ENCODE measurements around the gene SPEF1. TPM values are rescaled to one million over a fixed set of nuclear protein-coding genes. Genes with fewer than 3 reads are reported as not detected.
A peak's percentile ranks its signal among the peaks of the same experiment; 100 is the strongest.

SPEF1 gene
- total RNA-seq, 2 experiments from 2014 or later: 0.14 TPM; not detected in 1

DNA sequence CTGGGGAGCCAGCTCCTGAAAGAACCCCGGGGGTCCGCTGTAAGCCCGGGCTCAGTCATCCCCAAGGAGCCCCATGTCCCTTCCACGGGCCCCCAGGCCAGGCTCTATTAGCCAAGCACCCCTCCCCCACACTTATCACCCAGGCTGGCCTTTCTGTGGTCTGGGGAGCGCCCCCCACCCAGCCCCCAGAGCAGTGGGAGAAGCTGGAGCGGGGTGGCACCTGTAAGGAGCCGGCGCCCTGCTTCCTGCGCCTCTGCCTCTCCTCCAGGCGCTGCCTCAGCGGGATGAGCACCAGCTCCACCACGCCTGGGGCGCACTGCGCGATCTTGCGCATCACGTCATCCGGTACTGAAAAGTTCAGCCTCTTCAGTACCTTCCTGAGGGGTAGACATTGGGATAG is 2.3 kb downstream of the SPEF1 start:
- ATAC-seq (no peak), DNase-seq (no peak)
- intact Hi-C loops (cut with DNase I, micrococcal nuclease): no loop called here
- POLR2A ChIA-PET: interaction anchor here (3.4 kb wide), 1 partner anchor 11 kb away, joined by 15 read pairs; the partner anchor contains the start of gene ADISSP
- CTCF ChIA-PET: interaction anchor here (0.8 to 6.5 kb wide), 7 partner anchors 8 to 193 kb away, joined by 3 to 47 read pairs (median 4); partner anchors contain the start of genes ADISSP and AP5S1
- Mint-ChIP-seq H3K9me3 (ENCODE audit: low read depth) (no peaks in the 10 kb centered on the region), H3K27ac (no peak overlapping the region), H3K27me3 (peaks cover 15% of the 10 kb centered on the region), H3K36me3 (ENCODE audit: low read depth) (peaks cover 5% of the 10 kb centered on the region), H3K4me3 (no peak overlapping the region), H3K4me1 (peaks cover 36% of the 10 kb centered on the region)

DNA sequence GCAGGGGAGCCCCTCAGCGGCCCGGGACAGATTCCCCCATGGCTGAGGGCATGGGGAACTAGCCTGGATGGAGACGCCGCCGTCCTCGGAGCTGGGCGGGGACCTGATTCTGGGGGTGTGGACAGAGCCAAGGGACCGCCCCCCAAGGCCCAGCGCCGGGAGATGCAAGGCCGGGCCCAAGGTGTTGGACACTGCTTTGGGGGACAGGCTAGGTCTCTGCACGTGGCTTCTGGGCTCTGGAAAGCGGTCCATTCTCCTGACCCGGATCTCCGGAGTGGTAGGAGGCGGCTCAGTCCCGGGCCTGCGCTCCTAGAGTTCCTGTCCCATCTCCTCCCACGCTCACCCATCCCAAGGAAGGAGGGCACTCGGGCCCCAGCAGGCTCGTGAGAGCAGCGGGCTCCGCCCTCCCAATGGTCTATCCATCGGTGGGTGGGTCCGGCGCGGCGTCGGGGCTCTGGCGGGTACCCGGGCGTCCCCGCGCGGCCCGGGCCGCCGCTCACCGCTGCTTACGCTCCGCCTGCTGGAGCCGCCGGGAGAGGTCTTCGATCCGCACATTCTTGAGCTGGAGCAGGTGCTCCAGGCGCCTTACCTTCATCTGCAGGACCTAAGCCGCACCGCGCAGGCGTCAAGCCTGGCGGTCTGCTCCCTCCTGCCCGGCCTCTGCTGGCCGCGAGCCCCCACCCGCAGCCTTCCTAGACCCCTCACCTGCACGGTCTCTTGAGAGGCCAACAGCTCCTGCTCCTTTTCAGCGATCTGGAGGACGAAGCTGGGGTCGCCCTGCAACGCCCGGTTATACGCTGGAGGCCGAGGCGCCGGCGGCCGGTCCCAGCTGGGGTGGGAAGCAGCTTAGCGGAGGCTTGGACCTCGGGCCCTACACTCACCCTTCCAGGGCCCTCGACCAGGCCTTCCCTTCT is 3.3 kb downstream of the SPEF1 start:
- peak overlapping the region; percentile 66 for H3K4me3 Mint-ChIP-seq
- POLR2A ChIA-PET: interaction anchor here (3.4 kb wide), 1 partner anchor 10 kb away, joined by 15 read pairs; the partner anchor contains the start of gene ADISSP
- H3K27me3 Mint-ChIP-seq: peaks cover 15% of the 10 kb centered on the region
- no peaks in the 10 kb centered on the region for H3K9me3 Mint-ChIP-seq (ENCODE audit: low read depth)
- DNase-seq: peak; percentile 66
- intact Hi-C loops (cut with DNase I, micrococcal nuclease): no loop called here
- CTCF ChIA-PET: interaction anchor here (0.7 to 6.5 kb wide), 10 partner anchors 9 to 194 kb away, joined by 3 to 47 read pairs (median 4); partner anchors contain the start of genes ADISSP and AP5S1
- peaks cover 32% of the 10 kb centered on the region for H3K4me1 Mint-ChIP-seq
- H3K27ac Mint-ChIP-seq: no peak overlapping the region
- ATAC-seq: peak; percentile 76
- H3K36me3 Mint-ChIP-seq (ENCODE audit: low read depth): no peaks in the 10 kb centered on the region

DNA sequence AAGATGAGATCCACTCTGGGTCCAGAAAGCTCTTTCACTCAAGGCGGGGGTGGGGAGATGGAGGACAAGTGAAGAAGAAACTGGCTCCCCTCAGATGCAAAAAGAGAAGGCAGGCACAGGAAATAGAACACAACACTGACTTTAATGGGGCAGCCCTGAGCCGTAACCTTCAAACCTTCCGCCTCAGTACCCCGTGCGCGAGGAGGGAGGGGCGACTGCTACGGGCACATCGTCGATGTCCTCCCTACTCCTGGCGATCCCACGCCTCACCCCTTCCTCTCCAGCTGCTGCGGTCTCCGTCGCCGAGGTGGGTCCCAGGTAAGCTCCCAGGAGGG is 3.9 kb downstream of the SPEF1 start:
- ATAC-seq (peak; percentile 42), DNase-seq (no peak)
- peaks cover 28% of the 10 kb centered on the region for H3K4me1 Mint-ChIP-seq
- no peaks in the 10 kb centered on the region for H3K9me3 Mint-ChIP-seq (ENCODE audit: low read depth)
- intact Hi-C loops (cut with DNase I, micrococcal nuclease): no loop called here
- ChIA-PET POLR2A (interaction anchor here (1.0 to 3.4 kb wide), 2 partner anchors 9 to 35 kb away, joined by 5 to 15 read pairs; partner anchors contain the start of gene ADISSP), CTCF (interaction anchor here (0.6 to 6.5 kb wide), 6 partner anchors 10 to 98 kb away, joined by 3 to 47 read pairs (median 3); partner anchors contain the start of genes ADISSP and AP5S1)
- H3K36me3 Mint-ChIP-seq (ENCODE audit: low read depth): no peaks in the 10 kb centered on the region
- peaks cover 15% of the 10 kb centered on the region for H3K27me3 Mint-ChIP-seq
- H3K27ac Mint-ChIP-seq: no peak overlapping the region
- H3K4me3 Mint-ChIP-seq: peak overlapping the region; percentile 66

DNA sequence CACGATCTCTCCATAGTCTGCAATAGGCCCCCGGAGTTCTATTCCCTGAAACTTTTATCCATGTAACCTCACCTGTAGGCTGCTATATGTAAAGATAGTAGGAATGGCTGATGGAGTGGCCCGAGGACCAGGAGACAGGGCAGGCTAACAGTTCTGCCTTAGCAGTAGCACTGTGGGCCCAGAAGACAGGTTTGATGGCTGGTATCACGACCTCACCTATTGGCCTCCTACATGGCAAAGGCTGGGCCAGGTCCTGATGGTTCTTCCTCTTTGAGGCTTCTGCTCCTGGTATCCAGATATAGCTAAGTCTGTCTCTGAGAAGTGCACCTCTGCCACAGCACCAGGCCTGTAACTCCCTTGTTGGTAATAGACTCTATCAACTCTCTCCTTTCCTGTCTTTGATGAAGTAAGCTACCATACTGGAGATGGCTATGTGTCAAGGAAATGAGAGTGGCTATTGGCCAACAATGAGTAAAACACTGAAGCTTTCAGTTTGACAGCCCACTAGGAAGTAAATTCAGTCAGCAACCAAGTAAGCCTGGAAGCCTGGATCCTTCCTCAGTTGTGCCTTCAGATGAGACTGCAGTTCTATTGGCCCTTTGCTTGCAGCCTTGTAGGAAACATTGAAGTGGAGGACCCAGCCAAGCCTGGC is 5.7 kb downstream of the SPEF1 start:
- intact Hi-C loops (cut with DNase I, micrococcal nuclease): no loop called here
- peaks cover 13% of the 10 kb centered on the region for H3K4me1 Mint-ChIP-seq

DNA sequence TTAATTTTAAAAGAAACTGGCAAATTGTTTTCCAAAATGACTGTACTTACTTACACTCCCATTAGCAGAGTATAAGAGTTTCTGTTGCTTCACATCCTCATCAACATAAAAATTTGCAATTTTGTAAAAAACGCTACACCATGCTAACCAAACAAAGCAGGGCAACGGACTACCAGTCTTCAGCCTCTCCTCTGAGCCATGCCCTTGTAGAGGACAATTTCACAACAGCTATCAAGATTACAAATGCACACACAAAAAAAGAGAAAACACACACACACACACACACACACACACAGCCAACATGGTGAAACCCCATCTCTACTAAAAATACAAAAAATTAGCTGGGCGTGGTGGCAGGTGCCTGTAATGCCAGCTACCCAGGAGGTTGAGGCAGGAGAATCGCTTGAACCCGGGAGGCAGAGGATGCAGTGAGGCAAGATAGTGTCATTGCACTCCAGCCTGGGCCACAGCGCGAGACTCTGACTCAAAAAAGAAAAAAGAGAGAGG is 9.6 kb downstream of the SPEF1 start:
- no peak for DNase-seq
- CTCF ChIA-PET: interaction anchor here (0.7 to 1.5 kb wide), 4 partner anchors 14 to 48 kb away, joined by 3 to 4 read pairs (median 3); partner anchors contain the start of genes AP5S1 and CDC25B
- no peaks in the 10 kb centered on the region for H3K27me3 Mint-ChIP-seq
- POLR2A ChIA-PET: interaction anchor here (0.6 kb wide), 1 partner anchor 10 kb away, joined by 3 read pairs; the partner anchor contains the start of gene SPEF1
- H3K27ac Mint-ChIP-seq: no peak overlapping the region
- intact Hi-C loops (cut with DNase I, micrococcal nuclease): no loop called here
- no peak overlapping the region for H3K4me3 Mint-ChIP-seq
- no peaks in the 10 kb centered on the region for H3K36me3 Mint-ChIP-seq (ENCODE audit: low read depth)
- H3K9me3 Mint-ChIP-seq (ENCODE audit: low read depth): no peaks in the 10 kb centered on the region
- peaks cover 14% of the 10 kb centered on the region for H3K4me1 Mint-ChIP-seq
- ATAC-seq: no peak

More for the DNA sequence above, 5.7 kb downstream of the SPEF1 start:
- ChIA-PET CTCF (interaction anchor here (0.9 to 6.5 kb wide), 3 partner anchors 8 to 99 kb away, joined by 4 to 47 read pairs (median 5); partner anchors contain the start of genes ADISSP and CENPB), POLR2A (interaction anchor here (1.0 kb wide), 1 partner anchor 8 kb away, joined by 3 read pairs; the partner anchor contains the start of gene ADISSP)
- H3K4me3 Mint-ChIP-seq: no peak overlapping the region
- no peak for ATAC-seq
- no peaks in the 10 kb centered on the region for H3K9me3 Mint-ChIP-seq (ENCODE audit: low read depth)
- H3K27me3 Mint-ChIP-seq: peaks cover 15% of the 10 kb centered on the region
- H3K27ac Mint-ChIP-seq: no peak overlapping the region
- no peak for DNase-seq
- H3K36me3 Mint-ChIP-seq (ENCODE audit: low read depth): no peaks in the 10 kb centered on the region

DNA sequence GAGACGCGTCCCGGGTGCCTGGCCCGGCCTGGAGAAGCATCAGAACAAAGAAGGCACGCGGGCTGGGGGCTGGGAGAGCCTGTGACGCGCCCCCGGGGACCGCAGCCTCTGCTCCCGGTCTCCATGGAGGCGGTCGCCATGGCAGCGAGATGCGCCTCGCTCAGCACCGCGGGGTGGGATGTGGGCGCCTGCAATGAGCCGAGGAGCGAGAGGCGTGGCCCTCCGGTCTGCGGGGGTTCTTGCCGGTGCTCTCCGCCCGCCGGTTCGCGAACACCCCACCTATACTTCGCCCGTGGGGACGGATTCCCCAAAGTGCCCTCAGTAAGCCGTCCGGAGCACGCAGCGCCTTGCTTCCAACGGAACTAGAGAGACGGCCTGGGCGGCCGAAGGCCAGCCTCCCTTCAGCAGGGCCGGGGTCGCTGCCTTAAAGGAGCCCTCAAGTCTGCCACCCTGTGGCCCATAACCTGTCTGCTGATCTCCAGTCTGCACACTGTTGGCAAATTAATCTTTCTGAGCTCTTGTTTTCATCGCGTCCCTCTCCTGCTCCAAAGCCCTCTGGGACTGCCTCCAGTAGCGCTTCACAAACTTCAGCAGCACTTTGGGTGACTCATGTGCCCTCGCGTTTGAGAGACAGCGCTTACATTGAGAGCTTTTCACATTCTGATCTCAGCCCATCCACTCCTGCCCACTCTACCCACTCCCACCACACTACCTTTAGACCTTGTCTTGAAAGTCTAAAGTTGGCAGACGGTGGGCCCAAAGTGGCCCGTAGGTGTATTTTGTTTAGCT is 12.7 kb downstream of the SPEF1 start:
- Mint-ChIP-seq H3K36me3 (ENCODE audit: low read depth) (no peaks in the 10 kb centered on the region), H3K4me3 (peak overlapping the region; percentile 81), H3K27me3 (no peaks in the 10 kb centered on the region), H3K4me1 (peaks cover 25% of the 10 kb centered on the region), H3K9me3 (ENCODE audit: low read depth) (no peaks in the 10 kb centered on the region), H3K27ac (peak overlapping the region; percentile 70)
- ChIA-PET CTCF (interaction anchor here (0.5 to 4.6 kb wide), 13 partner anchors 11 to 317 kb away, joined by 3 to 47 read pairs (median 4); partner anchors contain the start of genes AP5S1, CENPB and SPEF1), POLR2A (interaction anchor here (0.6 to 2.5 kb wide), 7 partner anchors 7 to 1381 kb away, joined by 3 to 15 read pairs (median 5); partner anchors contain the start of gene AP5S1)
- intact Hi-C loops (cut with DNase I, micrococcal nuclease): loop anchor here (1.0 to 5.0 kb wide), 10 partner anchors 13 to 896 kb away; partner anchors contain the start of genes ATRN (in 1 of the 2), CDC25B (in 1 of the 2), FASTKD5 (in 1 of the 2) and MAVS (in 1 of the 2)
- peak; percentile 50 for ATAC-seq
- peak; percentile 89 for DNase-seq

DNA sequence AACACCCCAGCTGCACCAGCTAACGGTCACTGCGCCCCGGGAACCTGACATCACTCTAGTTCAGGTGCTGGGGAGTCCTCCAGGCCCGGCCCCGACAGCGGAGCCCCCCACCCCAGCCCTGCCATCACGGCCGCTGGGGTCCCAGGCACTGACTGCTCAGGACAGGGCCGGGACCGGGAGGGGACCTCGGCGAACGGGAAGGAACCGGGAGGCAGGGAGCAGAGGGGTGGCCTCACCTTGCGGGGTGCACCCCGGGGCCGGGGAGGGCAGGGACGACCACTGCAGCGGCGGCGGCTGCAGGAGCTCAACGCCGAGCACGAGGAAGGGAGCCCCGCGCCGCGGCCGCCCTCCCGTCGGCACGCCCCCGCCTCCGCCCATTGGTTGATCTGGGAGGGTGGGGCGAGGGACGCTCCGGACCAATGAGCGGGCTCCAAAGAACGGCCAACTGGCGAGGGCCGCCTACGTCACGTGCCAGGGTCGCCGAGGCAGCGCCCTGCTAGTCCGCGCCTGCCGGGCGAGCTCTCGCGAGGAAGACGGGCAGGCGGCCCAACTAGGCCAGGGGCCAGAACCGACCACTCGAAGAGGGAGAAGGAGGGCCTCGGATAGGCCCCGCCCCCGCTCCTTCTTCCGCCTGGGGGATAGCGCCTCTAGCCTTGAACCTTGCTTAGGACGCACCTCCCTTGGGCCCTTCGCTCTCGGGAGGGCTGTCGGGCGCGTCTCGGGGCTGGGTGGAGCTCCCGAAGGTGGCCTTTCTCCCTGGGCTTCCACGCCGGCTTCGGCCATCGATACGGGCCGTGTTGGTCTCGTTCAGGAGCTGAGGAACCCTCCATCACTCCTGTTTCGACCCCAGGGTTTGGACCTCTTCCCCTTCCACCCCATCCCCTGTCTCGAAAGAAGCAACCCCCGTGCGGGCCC is 13.6 kb downstream of the SPEF1 start, which contains the start of gene ADISSP:
Gene ADISSP, minus strand, starts transcription at position 327 of the 915 bp plus-strand sequence. CDS start 7,653 bp downstream, outside the sequence.
- Mint-ChIP-seq H3K27me3 (no peaks in the 10 kb centered on the region), H3K4me1 (peaks cover 25% of the 10 kb centered on the region), H3K27ac (peak within 1 kb of the TSS; percentile 70), H3K4me3 (peak within 1 kb of the TSS; percentile 81), H3K9me3 (ENCODE audit: low read depth) (no peaks in the 10 kb centered on the region), H3K36me3 (ENCODE audit: low read depth) (no peaks in the 10 kb centered on the region)
- ChIA-PET CTCF (interaction anchor here (0.6 to 4.6 kb wide), 16 partner anchors 11 to 315 kb away, joined by 3 to 47 read pairs (median 3); partner anchors contain the start of genes AP5S1, CENPB and SPEF1), POLR2A (interaction anchor here (0.6 to 2.5 kb wide), 12 partner anchors 8 to 1381 kb away, joined by 3 to 15 read pairs (median 4); partner anchors contain the start of genes AP5S1 and CENPB)
- intact Hi-C loops (cut with DNase I, micrococcal nuclease): loop anchor here (1.0 to 5.0 kb wide), 19 partner anchors 14 to 895 kb away; partner anchors contain the start of genes AP5S1 (in 2 of the 2), ATRN (in 1 of the 2), CDC25B (in 1 of the 2) and CENPB (in 1 of the 2)
- DNase-seq (peak; percentile 99), ATAC-seq (peak; percentile 93)

DNA sequence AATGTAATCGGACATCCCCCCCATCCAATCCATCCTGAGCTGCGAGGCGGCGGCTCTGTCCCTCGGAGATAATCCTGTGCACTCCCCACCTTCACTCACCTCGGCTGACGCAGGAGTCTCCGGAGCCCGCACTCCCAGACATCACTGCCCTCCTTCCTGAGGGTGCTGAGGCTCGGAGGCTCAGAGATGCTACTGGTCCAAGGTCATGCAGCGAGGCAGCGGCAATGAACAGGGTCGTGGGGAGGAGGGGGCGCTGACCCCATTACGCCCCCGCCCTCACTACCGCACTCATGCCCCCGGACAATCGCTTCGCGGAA is 14.2 kb downstream of the SPEF1 start:
- DNase-seq: peak; percentile 48
- H3K36me3 Mint-ChIP-seq (ENCODE audit: low read depth): no peaks in the 10 kb centered on the region
- H3K9me3 Mint-ChIP-seq (ENCODE audit: low read depth): no peaks in the 10 kb centered on the region
- H3K27ac Mint-ChIP-seq: peak overlapping the region; percentile 34
- no peaks in the 10 kb centered on the region for H3K27me3 Mint-ChIP-seq
- ChIA-PET POLR2A (interaction anchor here (0.9 to 2.5 kb wide), 6 partner anchors 9 to 359 kb away, joined by 3 to 15 read pairs (median 6); partner anchors contain the start of gene CENPB), CTCF (interaction anchor here (0.6 to 4.6 kb wide), 7 partner anchors 9 to 101 kb away, joined by 3 to 47 read pairs (median 4); partner anchors contain the start of genes AP5S1 and SPEF1)
- intact Hi-C loops (cut with DNase I, micrococcal nuclease): loop anchor here (1.0 to 5.0 kb wide), 11 partner anchors 14 to 895 kb away; partner anchors contain the start of genes AP5S1 (in 2 of the 2), CENPB (in 1 of the 2), DDRGK1 (in 1 of the 2) and FASTKD5 (in 1 of the 2)
- H3K4me3 Mint-ChIP-seq: peak overlapping the region; percentile 81
- peaks cover 25% of the 10 kb centered on the region for H3K4me1 Mint-ChIP-seq
- ATAC-seq: no peak

All from activated CD4-positive, alpha-beta T cell treated with anti-CD3 and anti-CD28 coated beads for 36 hours (primary cell).